GM21515 (cell line): ENCODE data around the gene SSTR3.

Experiments used
- ATAC-seq: cut with Tn5 transposase; IDR thresholded peaks from one replicate; pipeline ENCODE4 v1.9.1; 2021; ENCODE audit not compliant: unreplicated experiment

Gene SSTR3

DNA sequence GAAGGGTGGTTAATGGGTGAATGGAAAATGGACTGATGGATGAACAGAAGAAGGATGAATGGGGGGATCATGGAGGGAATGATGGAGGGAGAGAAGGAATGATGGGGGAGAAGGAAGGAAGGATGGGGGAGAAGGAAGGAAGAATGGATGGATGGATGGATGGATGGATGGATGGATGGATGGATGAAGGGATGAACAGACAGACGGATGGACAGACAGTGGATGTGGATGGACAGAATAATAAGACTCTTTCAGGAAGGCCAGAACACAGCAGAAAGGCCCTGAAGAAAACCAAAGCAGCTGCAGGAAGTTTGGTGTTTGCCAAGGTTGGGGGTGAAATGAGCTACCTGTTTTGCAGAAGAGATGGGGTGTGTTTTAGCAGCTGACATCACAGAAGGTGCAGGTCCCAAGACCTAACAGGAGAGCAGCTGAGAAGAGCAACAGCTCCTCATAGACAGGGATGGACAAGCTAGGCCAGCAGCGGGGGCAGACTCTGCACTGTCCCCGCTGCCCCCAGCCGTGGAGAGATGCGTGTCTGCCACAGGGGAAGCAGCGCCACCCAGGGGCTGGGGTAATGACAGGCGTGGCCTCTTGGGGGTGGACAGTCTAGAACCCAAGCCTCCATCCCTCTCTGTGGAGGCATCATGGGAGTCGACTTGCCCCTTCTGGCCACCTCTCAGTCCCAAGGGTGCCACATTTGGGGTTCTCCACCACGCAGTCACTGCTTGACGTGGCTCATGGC is 42.2 kb downstream of the SSTR3 start:
- ATAC-seq, result no peak

DNA sequence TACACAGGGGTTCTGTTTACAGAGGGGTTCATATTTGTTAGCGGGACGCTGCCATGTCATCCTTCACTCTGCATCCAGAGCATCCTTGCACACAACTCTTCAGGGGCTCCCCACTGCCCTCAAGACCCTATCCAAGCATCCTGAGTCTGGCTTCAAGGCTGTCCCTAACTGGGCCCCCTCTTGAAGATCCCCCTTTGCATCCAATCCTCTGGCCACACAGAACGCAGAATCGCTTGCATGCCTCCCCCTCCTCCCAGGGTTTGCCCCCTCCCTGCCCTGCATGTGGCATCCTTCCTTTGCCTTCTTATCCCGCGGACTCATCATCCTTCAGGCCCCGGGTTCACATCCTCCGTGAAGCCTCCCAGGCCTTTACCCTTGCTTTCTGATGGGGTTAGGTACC is 42.9 kb downstream of the SSTR3 start:
- no peak for ATAC-seq

DNA sequence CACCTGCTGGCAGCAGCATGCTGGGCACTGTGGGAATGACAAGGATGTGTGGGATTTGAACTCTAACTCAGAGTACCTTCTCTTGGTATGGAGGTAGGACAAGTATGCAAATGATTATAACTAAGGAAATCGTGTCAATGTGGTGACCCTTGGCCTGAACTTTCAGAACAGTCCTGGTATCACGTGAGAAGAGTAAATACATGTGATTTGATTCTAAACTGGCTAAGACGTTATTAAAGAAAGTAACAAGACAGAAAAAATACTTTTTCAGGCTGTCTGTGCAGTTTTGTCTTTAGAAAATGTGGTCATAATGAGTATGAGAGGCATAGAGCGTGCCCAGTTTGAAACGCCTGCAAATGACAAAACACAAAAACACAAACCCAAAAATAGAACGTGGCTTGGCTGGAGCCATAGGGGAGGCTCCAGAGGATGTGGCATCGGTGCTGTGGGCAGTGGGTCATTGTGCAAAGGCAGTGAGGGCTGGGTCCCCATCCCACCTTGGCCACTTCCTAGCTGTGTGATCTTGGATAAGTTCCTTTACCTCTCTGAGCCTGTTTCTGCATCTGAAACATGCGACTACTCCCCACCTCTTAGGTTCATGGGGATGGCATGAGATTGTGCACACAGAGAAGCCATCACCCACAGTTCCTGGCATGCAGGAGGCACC is 44.2 kb downstream of the SSTR3 start:
- ATAC-seq, result no peak

DNA sequence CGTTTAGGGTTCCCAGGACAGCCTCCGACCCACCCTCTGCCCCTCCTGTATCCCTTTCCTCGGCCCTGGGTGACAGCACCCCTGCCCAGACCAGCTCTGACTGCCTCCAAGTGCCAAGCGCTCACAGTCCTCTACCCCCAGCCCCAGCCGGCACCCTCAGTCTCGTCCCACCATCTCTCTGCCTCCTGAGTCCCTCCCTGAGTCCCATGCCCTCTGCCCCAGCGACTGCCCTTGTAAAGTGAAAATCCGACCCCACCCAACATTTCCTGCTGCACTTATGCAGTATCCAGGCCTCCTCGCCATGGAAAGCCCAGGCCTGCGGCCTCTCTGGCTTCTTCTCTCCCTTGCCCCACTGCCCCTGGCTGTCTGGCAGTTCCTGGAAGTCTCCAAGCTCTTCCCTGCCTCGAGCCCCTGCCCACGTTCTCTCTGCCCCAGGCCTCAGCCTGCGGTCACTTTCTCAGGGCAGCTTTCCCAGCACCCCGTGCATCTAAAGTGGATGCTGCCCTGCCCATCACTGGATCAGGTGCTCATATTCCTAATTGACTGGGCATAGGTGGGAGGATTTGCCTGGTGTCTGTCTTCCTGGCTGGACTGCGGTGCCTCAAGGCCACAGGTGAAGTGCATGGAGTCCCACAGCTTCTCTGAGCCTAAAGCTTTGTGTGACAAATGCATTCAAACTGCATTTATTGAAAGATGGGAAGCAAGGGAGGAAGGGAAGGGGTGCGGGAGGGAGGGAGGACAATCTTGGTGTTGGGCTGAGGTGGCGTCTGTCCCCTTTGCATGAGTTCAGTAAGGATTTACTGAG is 44.9 kb downstream of the SSTR3 start:
- ATAC-seq, result no peak

DNA sequence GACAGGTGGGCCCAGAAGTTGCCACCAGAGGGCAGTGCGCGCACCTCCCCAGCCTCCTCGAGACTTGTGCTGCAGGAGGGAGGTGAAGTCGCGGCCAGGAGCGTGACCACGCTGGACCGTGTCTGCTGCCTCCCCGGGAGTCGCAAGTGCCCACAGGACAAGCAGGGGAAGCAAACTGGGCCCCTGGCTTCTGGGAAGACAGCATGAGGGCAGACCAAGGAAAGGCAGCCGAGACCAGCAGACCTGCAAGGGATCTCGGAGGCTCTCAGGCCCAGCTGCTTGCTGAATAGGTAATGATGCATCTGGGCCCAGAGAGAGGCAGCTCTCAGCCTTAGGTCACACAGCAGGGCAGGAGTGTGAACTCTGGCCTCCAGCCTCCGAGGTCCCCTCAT is 45.6 kb downstream of the SSTR3 start:
- ATAC-seq, result no peak

DNA sequence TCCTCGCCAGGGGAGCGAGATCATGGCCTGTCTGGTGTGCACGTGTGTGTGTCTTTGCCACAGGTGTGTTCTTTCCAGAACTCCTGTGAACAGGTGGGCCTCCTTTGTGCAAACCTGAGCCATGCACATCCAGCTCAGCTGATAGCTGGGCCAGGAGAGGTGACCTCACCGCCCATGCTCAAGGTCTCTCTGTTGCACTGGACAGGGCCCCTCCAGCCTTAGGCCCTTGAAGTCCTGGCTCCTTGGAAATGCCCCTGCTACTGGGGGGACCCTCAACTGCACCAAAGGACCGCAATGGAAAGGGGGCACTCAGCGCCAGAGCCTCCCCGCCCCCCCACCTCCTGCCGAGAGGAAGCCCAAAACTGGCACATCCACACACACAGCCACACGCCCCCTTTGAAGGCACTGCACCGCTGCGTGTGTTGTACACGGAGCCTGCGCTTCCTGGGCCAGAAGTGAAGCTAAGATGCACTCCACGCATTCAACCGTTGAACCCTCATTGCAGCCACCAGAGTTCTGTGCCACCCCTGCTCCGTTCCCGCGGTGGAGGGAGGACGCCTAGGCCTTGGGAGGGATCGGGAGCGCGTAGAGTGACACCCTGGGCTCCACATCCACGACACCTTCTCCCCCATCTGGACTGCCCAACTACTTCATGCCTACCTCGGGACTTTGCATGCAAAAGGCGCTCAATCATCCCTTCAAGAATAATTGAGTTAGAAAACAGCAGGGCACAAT is 46.2 kb downstream of the SSTR3 start:
- no peak for ATAC-seq

DNA sequence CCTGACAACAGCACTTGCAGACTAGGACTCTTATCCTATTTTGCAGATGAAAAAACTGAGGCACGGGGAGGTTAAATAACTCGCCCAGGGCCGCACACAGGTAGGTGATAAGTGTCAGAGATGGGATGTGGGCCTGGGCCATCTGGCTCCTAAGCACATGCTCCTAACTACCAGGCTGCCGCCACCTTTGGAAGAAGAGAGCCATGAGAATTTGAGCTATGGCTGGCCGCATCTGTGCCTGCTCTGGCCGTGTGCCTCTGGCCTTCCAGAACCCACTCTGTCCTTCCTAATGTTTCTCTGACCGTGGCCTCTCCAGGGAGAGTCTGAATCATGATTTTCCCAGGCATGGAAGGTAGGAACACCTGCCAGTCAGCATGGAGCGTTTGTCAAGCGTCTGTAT is 47.2 kb downstream of the SSTR3 start:
- ATAC-seq, result no peak

DNA sequence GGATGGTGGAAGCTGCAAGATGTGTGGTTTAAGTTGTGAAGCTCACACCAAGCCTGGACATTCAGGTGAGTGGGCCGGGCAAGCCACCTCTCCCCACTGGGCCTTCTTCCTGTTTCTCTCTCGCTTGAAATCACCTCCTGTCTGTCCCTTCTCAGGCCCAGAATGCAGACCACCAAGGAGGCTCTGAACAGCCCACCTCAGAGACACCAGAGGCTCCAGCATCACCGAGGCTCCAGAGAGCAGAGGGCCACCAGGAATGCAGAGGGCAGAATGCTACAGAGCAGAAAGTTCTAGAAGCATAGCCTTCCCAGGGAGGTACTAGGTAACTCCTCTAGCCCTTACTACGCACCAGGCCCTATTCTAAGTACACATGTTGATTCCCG is 47.8 kb downstream of the SSTR3 start:
- no peak for ATAC-seq

DNA sequence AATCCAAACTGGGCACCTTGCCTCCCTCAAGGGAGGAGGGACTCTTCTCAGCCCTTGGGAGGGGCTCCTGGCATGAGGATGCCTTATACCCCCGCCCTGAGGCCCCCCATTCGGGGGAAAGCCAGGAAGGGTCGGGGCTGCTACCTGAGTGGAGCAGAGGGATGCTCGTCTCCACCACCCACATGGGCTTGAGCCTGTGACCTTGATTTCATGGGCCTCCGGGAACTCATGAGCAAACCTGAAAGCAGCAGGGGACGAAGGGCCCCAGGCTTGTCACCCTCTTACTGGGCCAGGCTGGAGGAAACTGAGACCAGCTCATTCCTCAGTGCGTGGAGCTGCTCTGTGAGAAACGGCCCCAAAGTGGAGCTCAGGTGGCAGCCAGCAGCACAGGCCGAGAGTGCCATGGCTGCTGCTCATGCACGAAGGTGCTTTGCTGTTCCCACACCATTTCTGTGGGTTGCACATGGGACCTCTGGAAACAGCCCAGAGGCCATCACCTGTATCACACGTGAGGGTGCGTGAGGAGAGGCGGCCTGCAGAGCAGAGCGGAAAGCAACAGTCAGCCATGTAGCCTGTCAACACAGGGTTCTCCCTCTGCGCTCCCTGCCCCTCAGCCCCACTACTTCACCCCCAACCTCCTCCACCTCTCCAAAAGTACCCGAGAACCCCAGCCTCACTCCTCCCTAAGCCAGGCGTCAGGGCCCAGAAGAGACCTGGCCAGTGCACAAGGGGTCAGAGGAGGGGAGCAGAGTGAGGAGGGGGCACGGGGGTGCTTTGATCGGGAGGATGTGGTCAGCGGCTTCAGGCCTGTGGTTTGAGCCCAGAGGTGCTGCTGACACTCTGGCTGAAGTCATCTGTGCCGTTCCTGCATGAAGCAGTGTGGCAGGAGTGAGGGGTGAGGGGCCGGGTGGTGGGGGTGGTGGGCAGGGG is 48.4 kb downstream of the SSTR3 start:
- ATAC-seq, result no peak

DNA sequence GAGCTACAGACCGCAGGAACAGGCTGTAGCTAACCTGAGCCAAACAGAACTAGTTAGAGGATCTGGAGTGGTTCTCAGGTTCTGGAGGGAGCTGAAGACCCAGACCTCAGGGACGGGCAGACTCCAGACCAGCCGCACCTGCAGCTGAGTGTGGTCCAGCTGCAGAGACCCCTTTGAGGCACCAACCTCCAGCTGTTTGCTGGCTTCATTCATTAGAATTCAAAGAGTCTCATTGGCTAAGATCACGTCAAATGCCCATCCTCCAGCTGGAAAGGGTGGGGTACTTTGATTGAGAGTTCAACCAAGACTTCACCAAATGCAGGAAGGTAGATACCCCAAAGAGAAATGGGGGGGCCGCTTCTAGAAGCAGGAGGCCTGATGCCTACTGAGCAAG is 49.2 kb downstream of the SSTR3 start:
- ATAC-seq, result no peak

DNA sequence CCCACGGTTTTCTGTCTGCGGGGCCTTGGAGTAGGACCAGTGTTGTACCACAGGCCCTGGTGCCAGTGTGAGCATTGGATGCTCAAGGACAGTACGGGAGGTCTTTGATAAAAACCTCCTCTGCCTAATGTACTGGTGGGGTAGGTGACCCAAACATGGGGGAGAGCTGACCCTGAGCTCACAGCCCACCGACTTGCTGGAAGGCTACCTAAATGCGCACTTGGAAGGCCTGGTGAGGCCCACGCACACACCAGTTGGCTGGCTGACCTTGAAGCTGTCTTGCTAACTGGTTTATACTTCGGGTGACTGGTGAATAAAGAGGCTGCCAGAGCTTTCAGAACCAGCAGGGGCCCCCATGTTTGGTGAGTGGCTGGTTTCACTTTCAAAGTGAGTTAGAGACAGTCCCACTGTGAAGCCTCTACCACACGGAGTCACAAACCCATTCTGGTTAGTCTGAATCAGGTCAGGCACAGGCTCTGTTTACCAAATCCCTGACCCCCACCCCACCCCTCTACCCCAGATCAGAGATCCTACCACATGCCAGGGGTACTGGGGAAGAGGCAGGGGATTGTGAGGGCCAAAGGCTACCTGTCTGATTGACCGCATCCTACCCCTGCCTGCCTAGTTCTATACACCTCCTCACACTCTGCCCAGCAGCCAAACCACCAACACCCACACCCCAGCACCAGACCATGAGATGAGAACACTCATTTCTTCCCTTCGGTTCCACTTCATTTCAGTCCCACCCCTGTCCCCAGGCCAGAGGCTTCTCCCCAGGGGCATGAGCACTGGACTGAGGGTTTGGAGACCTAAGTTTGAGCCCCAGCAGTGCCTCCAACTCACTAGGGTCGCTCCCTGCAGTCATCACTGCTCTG is 49.8 kb downstream of the SSTR3 start:
- peak; percentile 39 for ATAC-seq

DNA sequence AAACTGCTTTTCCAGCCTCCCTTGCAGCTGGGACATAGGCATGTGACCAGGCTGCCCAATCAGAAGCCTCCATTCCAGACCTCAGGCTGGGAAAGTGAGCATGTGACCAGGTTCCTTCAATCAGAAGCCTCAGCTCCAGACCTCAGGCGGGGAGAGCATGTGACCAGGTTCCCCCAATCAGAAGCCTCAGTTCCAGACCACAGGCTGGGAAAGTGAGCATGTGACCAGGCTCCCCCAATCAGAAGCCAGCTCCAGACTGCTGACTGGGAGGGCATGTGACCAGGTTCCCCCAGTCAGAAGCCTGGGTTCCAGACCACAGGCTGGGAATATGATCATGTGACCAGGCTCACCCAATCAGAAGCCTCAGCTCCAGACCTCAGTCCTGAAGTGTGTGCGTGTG is 50.8 kb downstream of the SSTR3 start:
- no peak for ATAC-seq

DNA sequence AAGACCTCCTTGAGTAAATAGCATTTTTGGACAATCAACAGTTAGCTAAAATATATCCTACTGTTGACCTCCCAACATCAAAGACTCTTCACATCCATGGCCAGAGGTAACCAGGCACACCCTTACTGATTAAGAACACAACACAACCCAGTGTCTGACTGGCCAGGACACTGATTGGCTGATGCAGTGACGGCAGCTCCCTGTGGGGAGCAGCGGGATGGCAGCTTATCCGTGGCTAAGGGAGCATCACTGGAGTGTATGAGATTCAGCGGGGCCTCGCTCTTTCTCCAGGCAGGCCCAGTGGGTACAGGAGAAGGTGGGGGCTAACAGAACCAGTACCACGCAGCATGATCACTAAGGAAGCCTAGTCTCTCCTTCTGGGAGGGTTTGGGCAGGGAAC is 52.2 kb downstream of the SSTR3 start:
- ATAC-seq, result no peak

DNA sequence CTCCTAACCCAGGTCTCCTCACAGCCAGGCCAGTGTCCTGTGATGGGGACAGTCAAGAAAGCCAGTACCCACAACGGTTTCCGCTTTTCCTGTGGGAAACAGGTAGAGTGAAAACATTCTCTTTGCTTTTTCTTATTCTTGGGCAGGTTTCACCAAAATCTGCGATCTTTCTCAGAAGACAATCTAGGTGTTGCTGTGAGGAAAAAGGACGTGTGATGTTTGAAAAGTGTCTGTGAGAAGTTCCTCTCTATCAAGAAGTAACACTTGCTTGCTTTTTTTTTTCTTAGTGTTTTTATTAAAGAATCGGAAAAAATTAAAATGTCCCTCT is 53.4 kb downstream of the SSTR3 start:
- ATAC-seq, result no peak

DNA sequence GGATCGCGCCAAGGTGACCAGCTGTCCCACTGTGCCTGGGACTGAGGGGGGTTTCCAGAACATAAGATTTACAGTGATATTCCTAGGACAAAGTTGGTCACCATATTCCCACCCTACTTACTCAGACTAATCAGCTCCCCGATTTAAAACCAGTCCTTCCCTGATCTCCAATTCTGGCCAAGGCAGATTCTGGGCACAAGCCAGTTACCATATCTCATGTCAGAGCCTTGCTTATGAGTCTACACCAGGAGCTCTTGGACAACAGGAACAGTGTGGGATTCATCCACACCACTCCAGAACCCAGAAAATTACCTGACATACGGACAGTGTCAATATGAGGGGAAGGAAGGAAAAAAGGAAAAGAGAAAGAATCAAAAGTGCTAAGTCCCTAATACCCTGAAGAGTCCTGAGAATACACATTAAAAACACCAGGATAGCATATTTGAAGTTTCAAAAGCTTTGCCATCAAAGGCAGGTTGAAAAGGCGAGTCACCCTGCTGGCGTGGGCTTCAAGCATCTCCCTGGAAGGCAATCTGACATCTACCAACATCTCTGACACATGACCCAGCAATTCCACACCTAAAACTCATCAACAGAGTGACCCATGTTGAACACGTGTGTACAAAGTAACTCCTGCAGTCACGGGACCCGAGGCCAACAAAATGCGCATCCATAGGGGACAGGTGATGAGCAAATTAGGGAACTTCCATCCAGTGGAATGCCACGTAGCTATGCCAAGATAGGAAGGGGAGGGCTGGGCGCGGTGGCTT is 54.6 kb downstream of the SSTR3 start:
- ATAC-seq, result no peak

DNA sequence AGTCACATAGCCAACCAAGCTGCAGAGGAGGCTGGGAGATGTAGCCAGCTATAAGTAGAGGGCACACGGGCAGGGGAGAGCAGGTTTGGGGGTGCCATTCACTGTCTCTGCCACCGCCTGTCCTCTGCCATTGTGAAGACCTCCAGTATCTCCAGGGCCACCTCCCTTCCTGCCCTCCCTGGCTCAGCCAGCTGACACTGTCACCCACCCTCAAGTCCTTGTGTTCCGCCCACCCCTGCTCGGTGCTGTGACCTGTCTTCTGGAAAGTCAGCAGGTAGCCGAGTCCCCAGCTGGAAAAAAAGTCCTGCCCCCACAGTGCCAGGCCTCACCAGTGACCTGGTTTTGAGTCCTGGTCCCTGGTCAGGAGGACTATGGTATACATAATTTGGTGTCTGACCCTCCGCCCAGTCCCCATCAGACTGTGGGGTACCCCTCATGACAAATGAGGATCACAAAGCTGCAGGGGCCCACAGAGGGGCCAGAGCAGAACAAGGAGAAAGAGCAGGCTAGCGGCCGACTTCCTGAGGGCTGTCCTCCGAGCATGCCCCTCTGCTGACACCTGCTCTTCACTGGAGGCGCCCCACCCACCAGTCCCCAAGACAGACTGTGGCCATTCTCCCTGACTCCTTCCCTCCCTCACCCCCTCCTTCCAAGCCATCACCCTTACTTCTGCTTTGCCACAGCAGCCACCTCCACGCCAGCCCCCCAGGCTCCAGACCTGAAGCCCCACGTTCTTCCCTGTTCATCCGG is 55.4 kb downstream of the SSTR3 start:
- no peak for ATAC-seq

DNA sequence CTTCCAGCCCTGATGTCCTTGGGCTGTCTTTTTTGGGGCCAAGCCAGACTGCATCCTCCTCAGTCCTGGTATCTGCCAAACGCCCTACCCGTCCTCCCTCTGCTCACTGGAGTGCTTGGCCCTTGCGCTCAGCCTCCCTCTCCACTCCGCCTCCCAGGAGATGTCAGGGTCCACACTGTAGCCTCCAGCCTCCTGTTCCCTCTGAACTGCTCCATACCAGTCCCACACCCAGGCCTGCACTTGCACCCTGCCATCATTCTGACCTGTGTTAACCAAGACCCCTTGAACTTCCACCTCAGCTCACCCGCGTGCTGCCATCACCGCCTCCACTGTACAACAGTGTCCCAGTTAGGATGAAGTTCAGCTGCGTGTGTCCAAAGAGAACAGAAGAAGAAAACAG is 56.3 kb downstream of the SSTR3 start:
- ATAC-seq, result no peak
